ENCODE data around the gene KASH5. TPM values are rescaled to one million over a fixed set of nuclear protein-coding genes. Genes with fewer than 3 reads are reported as not detected.

KASH5 gene
- total RNA-seq, 1 experiment from 2014 or later = 0.42 TPM

DNA sequence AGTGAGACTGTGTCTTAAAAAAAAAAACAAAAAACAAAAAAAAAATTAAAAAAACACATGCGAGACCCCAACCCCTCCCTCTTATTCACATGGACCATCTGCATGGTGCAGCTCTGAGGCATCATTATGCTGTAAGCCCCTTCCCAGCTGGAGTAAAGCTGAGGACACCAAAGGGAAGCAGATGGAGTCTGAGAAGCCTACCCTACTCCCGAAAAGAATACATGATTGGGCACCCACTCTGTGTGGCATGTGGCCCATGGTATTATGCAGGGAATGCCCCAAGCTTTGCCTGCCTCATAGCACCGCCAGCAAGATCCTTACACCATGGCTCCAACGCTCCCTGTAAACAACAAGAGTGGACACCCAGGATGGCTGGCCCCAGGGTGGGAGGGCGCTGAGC, 30.5 kb downstream of the KASH5 start:
- ATAC-seq (no peak), DNase-seq (ENCODE audit: low spot score) (no peak)
- Mint-ChIP-seq H3K36me3 (no peaks in the 10 kb centered on the region), H3K9me3 (no peaks in the 10 kb centered on the region), H3K27ac (no peak overlapping the region), H3K4me1 (peaks cover 67% of the 10 kb centered on the region), H3K27me3 (ENCODE audit: low read depth) (peaks cover 54% of the 10 kb centered on the region), H3K4me3 (no peak overlapping the region)
- TF ChIP-seq ELF4 (CRISPR knock-in tag; IDR thresholded peaks at IDR 0.05; ENCODE audit: low read depth) (no peak), ZNF671 (CRISPR knock-in tag; IDR thresholded peaks at IDR 0.05) (no peak), FOXP1 (CRISPR knock-in tag; IDR thresholded peaks at IDR 0.05; ENCODE audit: borderline replicate concordance) (no peak), JUN (CRISPR knock-in tag; IDR thresholded peaks at IDR 0.05) (no peak), NR2C2 (CRISPR knock-in tag; IDR thresholded peaks at IDR 0.05) (no peak), ZNF232 (CRISPR knock-in tag; IDR thresholded peaks at IDR 0.05) (no peak)
- ChIA-PET POLR2A (interaction anchor here (0.7 to 2.0 kb wide), 2 partner anchors 15 to 268 kb away, joined by 3 to 13 read pairs; no protein-coding TSS in a partner anchor), CTCF (interaction anchor here (1.1 to 8.4 kb wide), 3 partner anchors 10 to 28 kb away, joined by 4 to 120 read pairs (median 9); partner anchors contain the start of gene KASH5)

DNA sequence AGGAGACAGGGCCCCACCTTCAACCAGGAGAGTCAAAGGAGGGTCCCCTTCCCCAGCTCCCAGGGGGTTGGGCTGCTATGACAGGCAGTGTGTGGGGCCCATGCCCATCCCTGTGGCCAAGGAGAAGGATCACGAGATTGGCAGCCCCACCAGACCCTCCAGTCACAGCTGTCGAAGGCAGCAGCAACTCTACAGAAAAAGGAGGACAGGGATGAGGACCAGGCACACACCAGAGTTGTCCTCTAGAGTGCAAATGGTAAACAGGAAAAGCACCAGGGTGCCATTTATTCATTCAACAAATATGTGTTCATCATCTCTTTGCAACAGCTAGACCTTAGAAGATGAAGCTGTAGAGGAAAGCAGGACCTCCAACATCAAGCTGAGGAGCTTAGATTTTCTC, 31.1 kb downstream of the KASH5 start:
- H3K4me3 Mint-ChIP-seq = no peak overlapping the region
- no peak for DNase-seq (ENCODE audit: low spot score)
- ChIA-PET POLR2A (no interaction called here), CTCF (interaction anchor here (1.1 to 8.4 kb wide), 2 partner anchors 24 to 29 kb away, joined by 4 to 120 read pairs; partner anchors contain the start of gene KASH5)
- H3K36me3 Mint-ChIP-seq = no peaks in the 10 kb centered on the region
- no peak for TF ChIP-seq JAZF1 (CRISPR knock-in tag; IDR thresholded peaks at IDR 0.05)
- no peak for TF ChIP-seq IRF1 (CRISPR knock-in tag; IDR thresholded peaks at IDR 0.05)
- TF ChIP-seq SMAD4 (CRISPR knock-in tag; IDR thresholded peaks at IDR 0.05) = no peak
- TF ChIP-seq ZNF671 (CRISPR knock-in tag; IDR thresholded peaks at IDR 0.05) = no peak
- no peak for TF ChIP-seq RORB (CRISPR knock-in tag; IDR thresholded peaks at IDR 0.05)
- TF ChIP-seq MLX (CRISPR knock-in tag; IDR thresholded peaks at IDR 0.05) = no peak
- no peak for TF ChIP-seq FOXK1 (CRISPR knock-in tag; IDR thresholded peaks at IDR 0.05)
- TF ChIP-seq OVOL2 (CRISPR knock-in tag; IDR thresholded peaks at IDR 0.05; ENCODE audit: borderline replicate concordance) = no peak
- TF ChIP-seq JUN (CRISPR knock-in tag; IDR thresholded peaks at IDR 0.05) = no peak
- no peak for TF ChIP-seq CREM (CRISPR knock-in tag; IDR thresholded peaks at IDR 0.05)
- no peak for TF ChIP-seq ESRRA (CRISPR knock-in tag; IDR thresholded peaks at IDR 0.05; ENCODE audit: borderline replicate concordance)
- TF ChIP-seq ZBTB21 (CRISPR knock-in tag; IDR thresholded peaks at IDR 0.05; ENCODE audit: borderline replicate concordance) = no peak
- no peak for TF ChIP-seq MYBL2 (CRISPR knock-in tag; IDR thresholded peaks at IDR 0.05)
- peaks cover 55% of the 10 kb centered on the region for H3K27me3 Mint-ChIP-seq (ENCODE audit: low read depth)
- peaks cover 67% of the 10 kb centered on the region for H3K4me1 Mint-ChIP-seq
- ATAC-seq = no peak
- no peak overlapping the region for H3K27ac Mint-ChIP-seq
- no peaks in the 10 kb centered on the region for H3K9me3 Mint-ChIP-seq

GRCh38 chr19:49420227-49420626, 32.2 kb downstream of the KASH5 start:
- peaks cover 65% of the 10 kb centered on the region for H3K27me3 Mint-ChIP-seq (ENCODE audit: low read depth)
- H3K4me1 Mint-ChIP-seq = peaks cover 70% of the 10 kb centered on the region
- H3K9me3 Mint-ChIP-seq = no peaks in the 10 kb centered on the region
- peak overlapping the region; percentile 49 for H3K4me3 Mint-ChIP-seq
- ATAC-seq (no peak), DNase-seq (ENCODE audit: low spot score) (no peak)
- CTCF ChIA-PET = interaction anchor here (0.5 to 8.4 kb wide), 6 partner anchors 16 to 1446 kb away, joined by 4 to 120 read pairs (median 13); partner anchors contain the start of gene KASH5
- POLR2A ChIA-PET = interaction anchor here (1.4 kb wide), 1 partner anchor 57 kb away, joined by 5 read pairs; the partner anchor contains the start of genes DKKL1 and TEAD2
- TF ChIP-seq RELA (CRISPR knock-in tag; IDR thresholded peaks at IDR 0.05; ENCODE audit: borderline replicate concordance) = no peak
- no peak for TF ChIP-seq FOXK1 (CRISPR knock-in tag; IDR thresholded peaks at IDR 0.05)
- TF ChIP-seq ERG (CRISPR knock-in tag; IDR thresholded peaks at IDR 0.05) = no peak
- TF ChIP-seq TEAD1 (CRISPR knock-in tag; IDR thresholded peaks at IDR 0.05) = no peak
- TF ChIP-seq, protein P1, sequence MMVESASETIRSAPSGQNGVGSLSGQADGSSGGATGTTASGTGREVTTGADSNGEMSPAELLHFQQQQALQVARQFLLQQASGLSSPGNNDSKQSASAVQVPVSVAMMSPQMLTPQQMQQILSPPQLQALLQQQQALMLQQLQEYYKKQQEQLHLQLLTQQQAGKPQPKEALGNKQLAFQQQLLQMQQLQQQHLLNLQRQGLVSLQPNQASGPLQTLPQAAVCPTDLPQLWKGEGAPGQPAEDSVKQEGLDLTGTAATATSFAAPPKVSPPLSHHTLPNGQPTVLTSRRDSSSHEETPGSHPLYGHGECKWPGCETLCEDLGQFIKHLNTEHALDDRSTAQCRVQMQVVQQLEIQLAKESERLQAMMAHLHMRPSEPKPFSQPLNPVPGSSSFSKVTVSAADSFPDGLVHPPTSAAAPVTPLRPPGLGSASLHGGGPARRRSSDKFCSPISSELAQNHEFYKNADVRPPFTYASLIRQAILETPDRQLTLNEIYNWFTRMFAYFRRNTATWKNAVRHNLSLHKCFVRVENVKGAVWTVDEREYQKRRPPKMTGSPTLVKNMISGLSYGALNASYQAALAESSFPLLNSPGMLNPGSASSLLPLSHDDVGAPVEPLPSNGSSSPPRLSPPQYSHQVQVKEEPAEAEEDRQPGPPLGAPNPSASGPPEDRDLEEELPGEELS (CRISPR knock-in tag; IDR thresholded peaks at IDR 0.05) = no peak
- no peak for TF ChIP-seq ELF4 (CRISPR knock-in tag; IDR thresholded peaks at IDR 0.05; ENCODE audit: low read depth)
- TF ChIP-seq, protein P2, sequence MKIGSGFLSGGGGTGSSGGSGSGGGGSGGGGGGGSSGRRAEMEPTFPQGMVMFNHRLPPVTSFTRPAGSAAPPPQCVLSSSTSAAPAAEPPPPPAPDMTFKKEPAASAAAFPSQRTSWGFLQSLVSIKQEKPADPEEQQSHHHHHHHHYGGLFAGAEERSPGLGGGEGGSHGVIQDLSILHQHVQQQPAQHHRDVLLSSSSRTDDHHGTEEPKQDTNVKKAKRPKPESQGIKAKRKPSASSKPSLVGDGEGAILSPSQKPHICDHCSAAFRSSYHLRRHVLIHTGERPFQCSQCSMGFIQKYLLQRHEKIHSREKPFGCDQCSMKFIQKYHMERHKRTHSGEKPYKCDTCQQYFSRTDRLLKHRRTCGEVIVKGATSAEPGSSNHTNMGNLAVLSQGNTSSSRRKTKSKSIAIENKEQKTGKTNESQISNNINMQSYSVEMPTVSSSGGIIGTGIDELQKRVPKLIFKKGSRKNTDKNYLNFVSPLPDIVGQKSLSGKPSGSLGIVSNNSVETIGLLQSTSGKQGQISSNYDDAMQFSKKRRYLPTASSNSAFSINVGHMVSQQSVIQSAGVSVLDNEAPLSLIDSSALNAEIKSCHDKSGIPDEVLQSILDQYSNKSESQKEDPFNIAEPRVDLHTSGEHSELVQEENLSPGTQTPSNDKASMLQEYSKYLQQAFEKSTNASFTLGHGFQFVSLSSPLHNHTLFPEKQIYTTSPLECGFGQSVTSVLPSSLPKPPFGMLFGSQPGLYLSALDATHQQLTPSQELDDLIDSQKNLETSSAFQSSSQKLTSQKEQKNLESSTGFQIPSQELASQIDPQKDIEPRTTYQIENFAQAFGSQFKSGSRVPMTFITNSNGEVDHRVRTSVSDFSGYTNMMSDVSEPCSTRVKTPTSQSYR (CRISPR knock-in tag; IDR thresholded peaks at IDR 0.05) = no peak
- no peaks in the 10 kb centered on the region for H3K36me3 Mint-ChIP-seq
- H3K27ac Mint-ChIP-seq = peak overlapping the region; percentile 84
